GM23338 (cell line): Measurements from ENCODE around the gene MEIOSIN. TPM values are rescaled to one million over a fixed set of nuclear protein-coding genes. Genes with fewer than 3 reads are reported as not detected.

Experiments
- ATAC-seq: fragments of 200-7000 bp; cut with Tn5 transposase; 3 replicates; pipeline ENCODE4 v1.9.1; 2020
- DNase-seq: peaks from one replicate; pipeline ENCODE4 v3.0.0-alpha.2; 2015; ENCODE audit warnings: low spot score
- H2AFZ ChIP-seq: fragments of 200-600 bp; sonication (generic); 2 replicates; pipeline ENCODE4 v1.8.0; 2016; ENCODE audit warnings: antibody characterized with exemption, mild to moderate bottlenecking, moderate library complexity
- H3F3A ChIP-seq: fragments of 200-600 bp; sonication (generic); replicated peaks from 2 replicates; pipeline ENCODE4 v1.8.0; 2017; ENCODE audit warnings: antibody characterized with exemption, mixed run types, low read depth
- H3K27ac ChIP-seq: fragments of 200-600 bp; sonication (generic); 2 replicates; pipeline ENCODE4 v1.6.1; 2016; ENCODE audit warnings: low read depth
- H3K27me3 ChIP-seq: fragments of 200-600 bp; sonication (generic); 2 replicates; pipeline ENCODE4 v1.8.0; 2016; ENCODE audit warnings: mild to moderate bottlenecking, mixed run types, moderate library complexity; ENCODE audit not compliant: insufficient read depth
- H3K36me3 ChIP-seq: fragments of 200-600 bp; sonication (generic); 2 replicates; pipeline ENCODE4 v1.8.0; 2016; ENCODE audit warnings: mild to moderate bottlenecking; ENCODE audit not compliant: insufficient read depth
- H3K4me1 ChIP-seq: fragments of 200-600 bp; sonication (generic); 2 replicates; pipeline ENCODE4 v1.8.0; 2016; ENCODE audit warnings: mild to moderate bottlenecking, moderate library complexity; ENCODE audit not compliant: insufficient read depth
- H3K4me2 ChIP-seq: fragments of 200-600 bp; sonication (generic); 2 replicates; pipeline ENCODE4 v1.7.1; 2017; ENCODE audit warnings: mixed run types
- H3K4me3 ChIP-seq: fragments of 200-600 bp; sonication (generic); 2 replicates; pipeline ENCODE4 v1.6.1; 2016; ENCODE audit warnings: mixed run types
- H3K79me2 ChIP-seq: fragments of 200-600 bp; sonication (generic); replicated peaks from 2 replicates; pipeline ENCODE4 v1.8.0; 2017; ENCODE audit warnings: mild to moderate bottlenecking; ENCODE audit not compliant: insufficient read depth
- H3K9me2 ChIP-seq: fragments of 200-600 bp; sonication (generic); 2 replicates; pipeline ENCODE4 v1.8.0; 2017; ENCODE audit not compliant: insufficient read depth
- H4K20me1 ChIP-seq: fragments of 200-600 bp; sonication (generic); replicated peaks from 2 replicates; pipeline ENCODE4 v1.8.0; 2017; ENCODE audit warnings: mild to moderate bottlenecking; ENCODE audit not compliant: insufficient read depth
- H3K27ac Mint-ChIP-seq: 2 replicates; pipeline ENCODE4 v1.8.0; 2020; ENCODE audit warnings: inconsistent platforms, mild to moderate bottlenecking, moderate library complexity, mixed read lengths
- H3K27me3 Mint-ChIP-seq: 3 replicates; pipeline ENCODE4 v1.8.0; 2022; ENCODE audit warnings: low read depth, mild to moderate bottlenecking, moderate library complexity, mixed read lengths, inconsistent platforms; ENCODE audit not compliant: insufficient read depth, poor library complexity
- H3K36me3 Mint-ChIP-seq: 3 replicates; pipeline ENCODE4 v1.8.0; 2021; ENCODE audit warnings: low read depth, mild to moderate bottlenecking, inconsistent platforms, moderate library complexity, mixed read lengths
- H3K4me1 Mint-ChIP-seq: 3 replicates; pipeline ENCODE4 v1.8.0; 2020; ENCODE audit warnings: mild to moderate bottlenecking, inconsistent platforms, mixed read lengths
- H3K4me3 Mint-ChIP-seq: 3 replicates; pipeline ENCODE4 v1.8.0; 2021; ENCODE audit warnings: moderate library complexity, mild to moderate bottlenecking, inconsistent platforms, mixed read lengths
- H3K9me3 Mint-ChIP-seq: 3 replicates; pipeline ENCODE4 v1.8.0; 2020; ENCODE audit warnings: moderate library complexity, mild to moderate bottlenecking, inconsistent platforms, mixed read lengths
- CREB1 ChIP-seq: fragments of 250-450 bp; sonication (Bioruptor Pico); IDR thresholded peaks from 2 replicates; pipeline ENCODE4 v1.5.0; 2020; ENCODE audit warnings: low read depth, mild to moderate bottlenecking, moderate library complexity
- CTCF ChIP-seq, 2 experiments: fragments of 200-600 bp in 1 of 2; sonication (generic) in 1 of 2; conservative IDR thresholded peaks; 2 replicates each; pipeline versions ENCODE4 v1.5.1 to v1.6.1; 2016 to 2017; ENCODE audit warnings: antibody characterized with exemption in 2 of 2, low read depth in 2 of 2, mild to moderate bottlenecking in 2 of 2, moderate library complexity in 1 of 2
- JUNB ChIP-seq: IDR thresholded peaks from one replicate; pipeline ENCODE4 v1.6.1; 2016; ENCODE audit warnings: antibody characterized with exemption; ENCODE audit not compliant: unreplicated experiment
- NANOG ChIP-seq: IDR thresholded peaks from 2 replicates; pipeline ENCODE4 v1.6.1; 2016; ENCODE audit warnings: antibody characterized with exemption, borderline replicate concordance
- POLR2AphosphoS5 ChIP-seq: IDR thresholded peaks from 2 replicates; pipeline ENCODE4 v1.6.1; 2016; ENCODE audit warnings: antibody characterized with exemption, low read depth
- STAT1 ChIP-seq: IDR thresholded peaks from one replicate; pipeline ENCODE4 v1.6.1; 2016; ENCODE audit warnings: antibody characterized with exemption; ENCODE audit not compliant: unreplicated experiment
- ZNF114 ChIP-seq: fragments of 250-450 bp; sonication (Bioruptor Pico); IDR thresholded peaks from 2 replicates; pipeline ENCODE4 v1.5.0; 2020; ENCODE audit warnings: mild to moderate bottlenecking, moderate library complexity
- ZNF331 ChIP-seq: fragments of 250-450 bp; sonication (Bioruptor Pico); IDR thresholded peaks from 2 replicates; pipeline ENCODE4 v1.5.0; 2020; ENCODE audit warnings: low read depth, mild to moderate bottlenecking, moderate library complexity
- polyA plus RNA-seq: library from polyadenylated mRNA; unstranded; fragments of >200 nt; fragmentation: Nextera tagmentation; extraction: Ambion mirVana; gene quantifications from 2 replicates; pipeline ENCODE4 v1.2.1, GENCODE V29; 2016
- total RNA-seq: library from RNA; depleted of rRNA; stranded (reverse); fragments of >200 nt; shearing (Covaris generic); gene quantifications from 2 replicates; pipeline ENCODE4 v1.2.3, GENCODE V29; 2014

Gene MEIOSIN
- total and polyA plus RNA-seq, 2 experiments from 2014 or later: 0.21 to 0.28 TPM

GRCh38 chr19:45763691-45764294 lies 30.6 kb downstream of the MEIOSIN start:
- DNase-seq: peak; percentile 41
- H3K79me2 ChIP-seq: no peaks in the 10 kb centered on the region
- ATAC-seq: peak; percentile 2
- no peaks in the 10 kb centered on the region for H3K27me3 ChIP-seq
- no peaks in the 10 kb centered on the region for H4K20me1 ChIP-seq
- peaks cover 31% of the 10 kb centered on the region for H3K4me1 ChIP-seq
- 0 out of 2 replicates have a peak, but pooled peaks cover 6% of the 10 kb centered on the region for H3F3A ChIP-seq
- Mint-ChIP-seq H3K4me1 (peaks cover 21% of the 10 kb centered on the region), H3K4me3 (no peak overlapping the region), H3K27ac (no peak overlapping the region), H3K27me3 (peaks cover 12% of the 10 kb centered on the region), H3K9me3 (no peaks in the 10 kb centered on the region), H3K36me3 (no peaks in the 10 kb centered on the region)
- H2AFZ ChIP-seq: peak overlapping the region; percentile 74; the same call in 1 of the 2 replicates
- H3K36me3 ChIP-seq: no peaks in the 10 kb centered on the region
- peak overlapping the region; percentile 44; the same call in 1 of the 2 replicates for H3K4me3 ChIP-seq
- peak overlapping the region; percentile 79 for H3K4me2 ChIP-seq
- no peaks in the 10 kb centered on the region for H3K9me2 ChIP-seq
- TF ChIP-seq ZNF331 (CRISPR knock-in tag) (no peak), CREB1 (CRISPR knock-in tag) (no peak), NANOG (no peak), ZNF114 (CRISPR knock-in tag) (no peak)
- no peak overlapping the region for H3K27ac ChIP-seq

GRCh38 chr19:45764475-45764874 lies 31.2 kb downstream of the MEIOSIN start:
- peaks cover 31% of the 10 kb centered on the region for H3K4me1 ChIP-seq
- no peaks in the 10 kb centered on the region for H3K36me3 ChIP-seq
- no peaks in the 10 kb centered on the region for H3K27me3 ChIP-seq
- no peak overlapping the region for H2AFZ ChIP-seq
- DNase-seq (peak; percentile 50), ATAC-seq (peak; percentile 3; the same call in 2 of the 3 replicates)
- peak overlapping the region; percentile 58 for H3K4me3 Mint-ChIP-seq
- H3K27ac ChIP-seq: peak overlapping the region; percentile 78
- H3K9me2 ChIP-seq: no peaks in the 10 kb centered on the region
- no peaks in the 10 kb centered on the region for H4K20me1 ChIP-seq
- no peaks in the 10 kb centered on the region for H3K36me3 Mint-ChIP-seq
- peak overlapping the region; percentile 79 for H3K4me2 ChIP-seq
- no peaks in the 10 kb centered on the region for H3K9me3 Mint-ChIP-seq
- peaks cover 18% of the 10 kb centered on the region for H3K27me3 Mint-ChIP-seq
- peaks cover 21% of the 10 kb centered on the region for H3K4me1 Mint-ChIP-seq
- TF ChIP-seq CTCF (conservative IDR thresholded peaks at IDR 0.05; ENCODE audit: low read depth in 2 of 2): peak in 1 of 2 experiments; percentile 12; a peak in 1 of 4 replicates
- no peak for TF ChIP-seq STAT1
- TF ChIP-seq JUNB: no peak
- TF ChIP-seq POLR2AphosphoS5: no peak
- 0 out of 2 replicates have a peak, but pooled peaks cover 6% of the 10 kb centered on the region for H3F3A ChIP-seq
- peak overlapping the region; percentile 88 for H3K27ac Mint-ChIP-seq
- H3K79me2 ChIP-seq: no peaks in the 10 kb centered on the region
- H3K4me3 ChIP-seq: peak overlapping the region; percentile 44; the same call in 1 of the 2 replicates
